Mesodermal cell (in vitro differentiated cells): ENCODE data around the gene CDH1.
"Not testable (repeated sequence)": the region's sequence is repeated elsewhere in the genome, so short reads cannot be mapped to it uniquely, and the experiment has no call there.

ENCODE experiments used
- H3K27ac ChIP-seq: 2 replicates; pipeline ENCODE4 v1.7.0; 2013; ENCODE audit warnings: mild to moderate bottlenecking, low read depth, low read length, moderate library complexity; ENCODE audit not compliant: severe bottlenecking
- H3K36me3 ChIP-seq: 2 replicates; pipeline ENCODE4 v1.7.1; 2013; ENCODE audit warnings: mild to moderate bottlenecking, low read length, moderate library complexity; ENCODE audit not compliant: control insufficient read depth, insufficient read depth
- H3K4me1 ChIP-seq: one replicate; pipeline ENCODE4 v1.7.1; 2013; ENCODE audit warnings: mild to moderate bottlenecking, low read length; ENCODE audit not compliant: insufficient read depth, control insufficient read depth, poor library complexity, severe bottlenecking
- H3K4me3 ChIP-seq: 2 replicates; pipeline ENCODE4 v1.7.0; 2013; ENCODE audit warnings: low read length, control low read depth, mild to moderate bottlenecking; ENCODE audit not compliant: insufficient read depth, poor library complexity, severe bottlenecking; ENCODE audit errors: extremely low read depth
- H3K9me3 ChIP-seq: 2 replicates; pipeline ENCODE4 v1.7.1; 2013; ENCODE audit warnings: mild to moderate bottlenecking, low read length, moderate library complexity; ENCODE audit not compliant: control insufficient read depth
- WGBS, 2 experiments: methylation state at CpG; one replicate each; pipeline ENCODE4 v1.1.5; 2013; ENCODE audit warnings: missing lambda C conversion rate in 2 of 2; ENCODE audit not compliant: insufficient coverage in 2 of 2; 5-methylcytosine and 5-hydroxymethylcytosine counted together

Gene CDH1

GRCh38 chr16:68711421-68712139 is 25.5 kb upstream of the CDH1 start:
- Histone ChIP-seq H3K9me3 (no peaks in the 10 kb centered on the region), H3K4me1 (peaks cover 8% of the 10 kb centered on the region), H3K27ac (no peak overlapping the region), H3K4me3 (no peak overlapping the region), H3K36me3 (no peaks in the 10 kb centered on the region)
- WGBS, 2 experiments: 84 to 94% methylated on average over 4 to 6 of the region's 14 CpGs

GRCh38 chr16:68713361-68713760 is 23.7 kb upstream of the CDH1 start:
- Histone ChIP-seq H3K9me3 (no peaks in the 10 kb centered on the region), H3K4me3 (no peak overlapping the region), H3K27ac (no peak overlapping the region), H3K4me1 (no peaks in the 10 kb centered on the region), H3K36me3 (no peaks in the 10 kb centered on the region)
- WGBS, 2 experiments: 80 to 82% methylated on average over 2 to 5 of the region's 6 CpGs

GRCh38 chr16:68715471-68715870 is 21.6 kb upstream of the CDH1 start:
- Histone ChIP-seq H3K36me3 (no peaks in the 10 kb centered on the region), H3K9me3 (no peaks in the 10 kb centered on the region), H3K4me3 (no peak overlapping the region), H3K4me1 (no peaks in the 10 kb centered on the region), H3K27ac (no peak overlapping the region)
- 30 to 77% methylated on average over 1 to 3 of the region's 5 CpGs for WGBS, 2 experiments

- WGBS, 2 experiments: 77 to 79% methylated on average over 2 to 3 of the region's 4 CpGs
- not testable (repeated sequence) for H3K9me3 ChIP-seq, H3K4me3 ChIP-seq, H3K4me1 ChIP-seq, H3K36me3 ChIP-seq, H3K27ac ChIP-seq
Observed at GRCh38 chr16:68716516-68716915, 20.6 kb upstream of the CDH1 start.

- H3K27ac ChIP-seq: no peak overlapping the region
- H3K36me3 ChIP-seq: no peaks in the 10 kb centered on the region
- no peaks in the 10 kb centered on the region for H3K9me3 ChIP-seq
- 94 to 100% methylated on average over 3 of the region's 4 CpGs for WGBS, 2 experiments
- H3K4me3 ChIP-seq: no peak overlapping the region
- no peaks in the 10 kb centered on the region for H3K4me1 ChIP-seq
Observed at GRCh38 chr16:68717684-68718083, 19.4 kb upstream of the CDH1 start.

- Histone ChIP-seq H3K4me1 (no peaks in the 10 kb centered on the region), H3K4me3 (no peak overlapping the region), H3K27ac (no peak overlapping the region), H3K36me3 (no peaks in the 10 kb centered on the region), H3K9me3 (no peaks in the 10 kb centered on the region)
- 90 to 95% methylated on average over 7 to 8 of the region's 9 CpGs for WGBS, 2 experiments
Observed at GRCh38 chr16:68718590-68718989, 18.5 kb upstream of the CDH1 start.

- H3K27ac ChIP-seq: no peak overlapping the region
- H3K4me1 ChIP-seq: no peaks in the 10 kb centered on the region
- no peaks in the 10 kb centered on the region for H3K36me3 ChIP-seq
- H3K9me3 ChIP-seq: no peaks in the 10 kb centered on the region
- WGBS, 2 experiments: 100% methylated on average over 1 of the region's 2 CpGs
- H3K4me3 ChIP-seq: no peak overlapping the region
Observed at GRCh38 chr16:68719993-68720489, 17.1 kb upstream of the CDH1 start.

- Histone ChIP-seq H3K9me3 (no peaks in the 10 kb centered on the region), H3K4me3 (no peak overlapping the region), H3K27ac (no peak overlapping the region), H3K36me3 (no peaks in the 10 kb centered on the region), H3K4me1 (no peaks in the 10 kb centered on the region)
- 75% methylated on average over 6 to 8 of the region's 12 CpGs for WGBS, 2 experiments
Observed at GRCh38 chr16:68722119-68723024, 14.7 kb upstream of the CDH1 start.

GRCh38 chr16:68724797-68725196 is 12.3 kb upstream of the CDH1 start:
- Histone ChIP-seq H3K36me3 (no peaks in the 10 kb centered on the region), H3K9me3 (no peaks in the 10 kb centered on the region), H3K27ac (no peak overlapping the region), H3K4me1 (no peaks in the 10 kb centered on the region), H3K4me3 (no peak overlapping the region)
- 90 to 100% methylated on average over 1 to 2 of the region's 3 CpGs for WGBS, 2 experiments

- H3K36me3 ChIP-seq: no peaks in the 10 kb centered on the region
- no peak overlapping the region for H3K27ac ChIP-seq
- 89 to 100% methylated on average over 2 of the region's 4 CpGs for whole genome bisulfite sequencing, 2 experiments
- H3K4me3 ChIP-seq: no peak overlapping the region
- peaks cover 14% of the 10 kb centered on the region for H3K4me1 ChIP-seq
- no peaks in the 10 kb centered on the region for H3K9me3 ChIP-seq
Observed at GRCh38 chr16:68728523-68728922, 8.6 kb upstream of the CDH1 start.

- Histone ChIP-seq H3K36me3 (no peaks in the 10 kb centered on the region), H3K4me1 (peaks cover 14% of the 10 kb centered on the region), H3K4me3 (no peak overlapping the region), H3K27ac (no peak overlapping the region), H3K9me3 (no peaks in the 10 kb centered on the region)
- WGBS, 2 experiments: no CpG with 5 or more reads among the region's 3 CpGs
Observed at GRCh38 chr16:68731637-68732036, 5.5 kb upstream of the CDH1 start.
